NCI-H446 treated with DMSO at 0.1 percent for 48 hours (cell line): ENCODE results near the gene NBL1.

ENCODE experiments used
- DNase-seq: peaks from one replicate; lab custom pipeline; 2025; lab: John Stamatoyannopoulos, UW

NBL1 gene

GRCh38 chr1:19670787-19671186, 26.7 kb downstream of the NBL1 start:
- DNase-seq: no peak

GRCh38 chr1:19672237-19672636, 28.1 kb downstream of the NBL1 start:
- DNase-seq: no peak

- DNase-seq: no peak
Measured at GRCh38 chr1:19675797-19676196, 31.7 kb downstream of the NBL1 start.

- DNase-seq: no peak
Measured at GRCh38 chr1:19676438-19676922, 32.4 kb downstream of the NBL1 start.

GRCh38 chr1:19678493-19678892, 34.4 kb downstream of the NBL1 start:
- no peak for DNase-seq

- no peak for DNase-seq
Measured at GRCh38 chr1:19678931-19679453, 34.9 kb downstream of the NBL1 start.

GRCh38 chr1:19679691-19680090, 35.6 kb downstream of the NBL1 start:
- DNase-seq: no peak

- DNase-seq: no peak
Measured at GRCh38 chr1:19680644-19681043, 36.5 kb downstream of the NBL1 start.

- DNase-seq: no peak
Measured at GRCh38 chr1:19682257-19682656, 38.1 kb downstream of the NBL1 start.

GRCh38 chr1:19682901-19683300, 38.8 kb downstream of the NBL1 start:
- no peak for DNase-seq

- DNase-seq: no peak
Measured at GRCh38 chr1:19683351-19683750, 39.2 kb downstream of the NBL1 start.

- DNase-seq: no peak
Measured at GRCh38 chr1:19684677-19685076, 40.6 kb downstream of the NBL1 start.

- no peak for DNase-seq
Measured at GRCh38 chr1:19685994-19686393, 41.9 kb downstream of the NBL1 start.

- no peak for DNase-seq
Measured at GRCh38 chr1:19687414-19687813, 43.3 kb downstream of the NBL1 start.

- DNase-seq: no peak
Measured at GRCh38 chr1:19688041-19688842, 44.1 kb downstream of the NBL1 start.

- no peak for DNase-seq
Measured at GRCh38 chr1:19689085-19689757, 45.1 kb downstream of the NBL1 start.

- DNase-seq: no peak
Measured at GRCh38 chr1:19689856-19690255, 45.7 kb downstream of the NBL1 start.

- DNase-seq: no peak
Measured at GRCh38 chr1:19690342-19690741, 46.2 kb downstream of the NBL1 start.

GRCh38 chr1:19694298-19694697, 50.2 kb downstream of the NBL1 start:
- DNase-seq: no peak

- no peak for DNase-seq
Measured at GRCh38 chr1:19695772-19696171, 51.7 kb downstream of the NBL1 start.

GRCh38 chr1:19696820-19697219, 52.7 kb downstream of the NBL1 start:
- DNase-seq: no peak

GRCh38 chr1:19698181-19698580, 54.1 kb downstream of the NBL1 start:
- no peak for DNase-seq

- no peak for DNase-seq
Measured at GRCh38 chr1:19700079-19700777, 56.1 kb downstream of the NBL1 start.
